ENCODE results near the gene IER2. TPM values are rescaled to one million over a fixed set of nuclear protein-coding genes. Genes with fewer than 3 reads are reported as not detected.

Gene IER2
- total and polyA plus RNA-seq, 2 of the 4 experiments (the other 2 are of a cell fraction), result 7.7 to 102 TPM

DNA sequence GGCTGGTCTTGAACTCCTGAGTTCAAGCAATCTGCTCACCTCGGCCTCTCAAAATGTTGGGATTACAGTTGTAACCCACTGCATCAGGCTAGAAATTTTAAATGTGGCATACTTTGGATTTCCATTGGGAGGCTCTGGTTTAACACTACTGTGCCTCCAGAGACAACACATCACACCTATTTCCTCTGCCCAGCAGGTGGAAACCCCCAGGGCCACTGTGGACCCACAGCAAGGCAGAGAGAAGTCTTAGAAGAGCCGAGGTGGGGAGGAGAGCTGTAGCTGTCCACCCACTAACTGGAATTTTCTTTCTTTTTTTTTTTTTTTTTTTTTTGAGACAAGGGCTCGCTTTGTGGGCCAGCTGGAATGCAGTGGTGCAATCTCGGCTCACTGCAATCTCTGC is 39.4 kb downstream of the IER2 start:
- Histone ChIP-seq H4K20me1 (ENCODE audit: insufficient read depth, low read length) (no peaks in the 10 kb centered on the region), H3K23ac (ENCODE audit: low read depth, low read length) (no peak overlapping the region), H3K79me1 (ENCODE audit: low read depth in 1 of 2, low read length in 2 of 2) (no peaks in the 10 kb centered on the region; a peak in 1 of 4 replicates), H2AK9ac (replicated peaks; ENCODE audit: low read depth, low read length, poor library complexity) (no peak overlapping the region), H4K5ac (ENCODE audit: low read depth, low read length) (no peak overlapping the region), H3K4me3 (ENCODE audit: insufficient read depth, low read depth, low read length) (no peak overlapping the region), H3K27me3 (ENCODE audit: control insufficient read depth, insufficient read depth, low read length) (no peaks in the 10 kb centered on the region), H4K8ac (ENCODE audit: low read depth in 2 of 2, low read length in 2 of 2) (no peak overlapping the region), H3K27ac (ENCODE audit: insufficient read depth, low read length) (no peak overlapping the region), H2BK15ac (ENCODE audit: low read depth, low read length) (no peak overlapping the region; the same call in 2 of the 3 replicates), H3K14ac (replicated peaks; ENCODE audit: low read depth, low read length) (no peak overlapping the region), H3K18ac (ENCODE audit: low read depth, low read length) (no peak overlapping the region), H2AFZ (replicated peaks; ENCODE audit: low read length, poor library complexity) (no peak overlapping the region), H3K9me3 (ENCODE audit: control insufficient read depth, insufficient read depth, low read length) (no peaks in the 10 kb centered on the region), H3K36me3 (ENCODE audit: control insufficient read depth, insufficient read depth, low read length) (no peaks in the 10 kb centered on the region), H3K4me2 (ENCODE audit: low read depth, low read length) (no peak overlapping the region), H3K4me1 (ENCODE audit: control insufficient read depth, insufficient read depth, low read length) (no peaks in the 10 kb centered on the region), H2BK20ac (ENCODE audit: low read depth, low read length) (no peak overlapping the region), H3K9ac (ENCODE audit: low read depth, low read length) (no peak overlapping the region), H3K56ac (ENCODE audit: extremely low read depth, insufficient read depth, low read length) (no peak overlapping the region), H3K9me1 (ENCODE audit: insufficient read depth, low read length) (no peaks in the 10 kb centered on the region), H2AK5ac (ENCODE audit: low read depth, low read length) (no peak overlapping the region), H2BK120ac (ENCODE audit: low read depth, low read length) (no peak overlapping the region), H4K91ac (ENCODE audit: insufficient read depth, low read depth, low read length) (no peak overlapping the region), H3K4ac (ENCODE audit: low read depth, low read length) (no peak overlapping the region), H2BK5ac (ENCODE audit: low read depth, low read length, poor library complexity, severe bottlenecking) (no peak overlapping the region)
- no CpG with 5 or more reads among the region's 4 CpGs for WGBS, 2 experiments (ENCODE audit: extremely low coverage in 2 of 2, insufficient read length in 1 of 2)
- no peak for TF ChIP-seq MAZ (IDR thresholded peaks at IDR 0.05; ENCODE audit: borderline replicate concordance, low read depth, low read length)
- no peak for TF ChIP-seq CHD1 (IDR thresholded peaks at IDR 0.05; ENCODE audit: low read depth, low read length)
- TF ChIP-seq RFX5 (IDR thresholded peaks at IDR 0.05; ENCODE audit: low read depth, low read length), result no peak
- TF ChIP-seq RAD21 (IDR thresholded peaks at IDR 0.05; ENCODE audit: low read length), result no peak
- no peak for TF ChIP-seq MAFK (IDR thresholded peaks at IDR 0.05; ENCODE audit: low read depth, low read length)
- no peak for TF ChIP-seq POLR2A (IDR thresholded peaks at IDR 0.05; ENCODE audit: low read depth, low read length)
- TF ChIP-seq, protein P1, sequence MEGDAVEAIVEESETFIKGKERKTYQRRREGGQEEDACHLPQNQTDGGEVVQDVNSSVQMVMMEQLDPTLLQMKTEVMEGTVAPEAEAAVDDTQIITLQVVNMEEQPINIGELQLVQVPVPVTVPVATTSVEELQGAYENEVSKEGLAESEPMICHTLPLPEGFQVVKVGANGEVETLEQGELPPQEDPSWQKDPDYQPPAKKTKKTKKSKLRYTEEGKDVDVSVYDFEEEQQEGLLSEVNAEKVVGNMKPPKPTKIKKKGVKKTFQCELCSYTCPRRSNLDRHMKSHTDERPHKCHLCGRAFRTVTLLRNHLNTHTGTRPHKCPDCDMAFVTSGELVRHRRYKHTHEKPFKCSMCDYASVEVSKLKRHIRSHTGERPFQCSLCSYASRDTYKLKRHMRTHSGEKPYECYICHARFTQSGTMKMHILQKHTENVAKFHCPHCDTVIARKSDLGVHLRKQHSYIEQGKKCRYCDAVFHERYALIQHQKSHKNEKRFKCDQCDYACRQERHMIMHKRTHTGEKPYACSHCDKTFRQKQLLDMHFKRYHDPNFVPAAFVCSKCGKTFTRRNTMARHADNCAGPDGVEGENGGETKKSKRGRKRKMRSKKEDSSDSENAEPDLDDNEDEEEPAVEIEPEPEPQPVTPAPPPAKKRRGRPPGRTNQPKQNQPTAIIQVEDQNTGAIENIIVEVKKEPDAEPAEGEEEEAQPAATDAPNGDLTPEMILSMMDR (conservative IDR thresholded peaks at IDR 0.05; ENCODE audit: low read depth, low read length), result no peak
- TF ChIP-seq NFE2L2 (IDR thresholded peaks at IDR 0.05; ENCODE audit: low read depth, low read length), result no peak
- TF ChIP-seq FOS (IDR thresholded peaks at IDR 0.05; ENCODE audit: low read depth, low read length), result no peak
- in situ Hi-C loops (cut with MboI; ENCODE audit: low sequenced_read_pairs), result no loop called here
- intact Hi-C loops (cut with micrococcal nuclease), result no loop called here
- dilution Hi-C loops (cut with HindIII; ENCODE audit: low sequenced_read_pairs, unreplicated experiment), result no loop called here
- CTCF ChIA-PET, result no interaction called here
- no peak for DNase-seq
- no TSS peak for BruUV-seq (replicated peaks)
- ATAC-seq (ENCODE audit: low read depth), result no peak
- POLR2A ChIA-PET (ENCODE audit: unreplicated experiment), result interaction anchor here (0.6 kb wide), 1 partner anchor 20 kb away, joined by 7 read pairs; no protein-coding TSS in a partner anchor

Data from IMR-90 (cell line).